Motor neuron (in vitro differentiated cells): ENCODE results near the gene CCL25. TPM values are rescaled to one million over a fixed set of nuclear protein-coding genes. Genes with fewer than 3 reads are reported as not detected.

ENCODE experiments used
- ATAC-seq, 8 experiments: fragments of 200-7000 bp; cut with Tn5 transposase; replicated peaks in 6 of 8; 2 replicates each; pipeline ENCODE4 v1.8.0; 2021; ENCODE audit warnings: mild to moderate bottlenecking in 8 of 8, moderate library complexity in 8 of 8
- H3K27ac ChIP-seq, 2 donors: fragments of 250-450 bp; sonication (Bioruptor Pico); 2 replicates each; pipeline ENCODE4 v1.9.0; 2021; ENCODE audit warnings: antibody characterized with exemption in 2 of 2, mild to moderate bottlenecking in 2 of 2, moderate library complexity in 1 of 2
- H3K4me1 ChIP-seq, 2 donors: fragments of 250-450 bp; sonication (Bioruptor Pico); replicated peaks in 1 of 2; 2 replicates each; pipeline ENCODE4 v1.6.1; 2021; ENCODE audit warnings: antibody characterized with exemption in 2 of 2, mild to moderate bottlenecking in 2 of 2, moderate library complexity in 1 of 2
- H3K4me3 ChIP-seq, 5 donors: fragments of 250-450 bp; sonication (Bioruptor Pico); 2 replicates each; pipeline ENCODE4 v1.9.0; 2021; ENCODE audit warnings: antibody characterized with exemption in 5 of 5, mild to moderate bottlenecking in 5 of 5, moderate library complexity in 4 of 5
- WGBS, 10 experiments: fragments of 450-650 bp; shearing (Covaris generic); methylation state at CpG; one replicate each; pipeline ENCODE4 v1.0.0; 2022; 5-methylcytosine and 5-hydroxymethylcytosine counted together
- in situ Hi-C, 9 experiments: fragments of 400-800 bp; cut with MboI; loops; one replicate each; pipeline ENCODE4 v1.15.0; 2021; ENCODE audit warnings: low sequenced_read_pairs in 9 of 9, low pct_unique_long_range_greater_than_20kb in 2 of 9; ENCODE audit not compliant: unreplicated experiment in 9 of 9
- total RNA-seq, 8 experiments: library from RNA; unstranded; fragments of 300-600 nt; gene quantifications; 2 replicates each; pipeline versions ENCODE4 v1.2.3 to v1.2.4, GENCODE V29; 2022

The CCL25 gene
- total RNA-seq, 8 experiments from 2014 or later = 0.41 to 1.3 (median 0.75) TPM; not detected in 4

- Histone ChIP-seq H3K4me1 (no peaks in the 10 kb centered on the region), H3K27ac (no peak overlapping the region), H3K4me3 (no peak overlapping the region)
- in situ Hi-C loops = no loop called here
- 59 to 100% methylated on average over 3 of the region's 9 CpGs; no CpG with 5 or more reads in 8 of the 10 experiments for WGBS, 10 experiments
- no peak for ATAC-seq
These were observed 1.6 kb downstream of the CCL25 start for GRCh38 chr19:8054169-8054568.

- Histone ChIP-seq H3K27ac (no peak overlapping the region), H3K4me3 (no peak overlapping the region), H3K4me1 (no peaks in the 10 kb centered on the region)
- in situ Hi-C loops = no loop called here
- WGBS, 10 experiments = 29 to 100% (median 96%) methylated on average over 1 to 4 of the region's 4 CpGs; no CpG with 5 or more reads in 5 of the 10 experiments
- no peak for ATAC-seq
These were observed 4.0 kb downstream of the CCL25 start for GRCh38 chr19:8056533-8056932.

GRCh38 chr19:8057545-8058270 lies 5.1 kb downstream of the CCL25 start:
- 39 to 88% (median 75%) methylated on average over 1 to 4 of the region's 7 CpGs; no CpG with 5 or more reads in 2 of the 10 experiments for WGBS, 10 experiments

GRCh38 chr19:8064911-8065874 lies 12.6 kb downstream of the CCL25 start:
- H3K27ac ChIP-seq = no peak overlapping the region
- H3K4me1 ChIP-seq = no peaks in the 10 kb centered on the region
- 40 to 90% (median 78%) methylated on average over 2 to 15 of the region's 24 CpGs; no CpG with 5 or more reads in 3 of the 10 experiments for WGBS, 10 experiments
- in situ Hi-C loops = no loop called here
- H3K4me3 ChIP-seq = no peak overlapping the region
- ATAC-seq = no peak

More at GRCh38 chr19:8057545-8058270, 5.1 kb downstream of the CCL25 start:
- Histone ChIP-seq H3K4me3 (no peak overlapping the region), H3K27ac (no peak overlapping the region), H3K4me1 (no peaks in the 10 kb centered on the region)
- in situ Hi-C loops = no loop called here
- no peak for ATAC-seq

GRCh38 chr19:8065875-8066261 lies 13.3 kb downstream of the CCL25 start:
- H3K27ac ChIP-seq = no peak overlapping the region
- no peaks in the 10 kb centered on the region for H3K4me1 ChIP-seq
- WGBS, 10 experiments = 78 to 98% (median 91%) methylated on average over 3 to 9 of the region's 20 CpGs; no CpG with 5 or more reads in 6 of the 10 experiments
- H3K4me3 ChIP-seq = no peak overlapping the region
- ATAC-seq = no peak
- in situ Hi-C loops = no loop called here

GRCh38 chr19:8069096-8069973 lies 16.8 kb downstream of the CCL25 start:
- 21 to 94% (median 78%) methylated on average over 3 to 7 of the region's 13 CpGs; no CpG with 5 or more reads in 2 of the 10 experiments for WGBS, 10 experiments
- H3K27ac ChIP-seq = no peak overlapping the region
- no peak overlapping the region for H3K4me3 ChIP-seq
- H3K4me1 ChIP-seq = no peaks in the 10 kb centered on the region
- ATAC-seq = no peak
- in situ Hi-C loops = no loop called here

- WGBS, 10 experiments = 0 to 100% (median 72%) methylated on average over 1 to 3 of the region's 15 CpGs; no CpG with 5 or more reads in 6 of the 10 experiments
- in situ Hi-C loops = no loop called here
- no peak for ATAC-seq
- Histone ChIP-seq H3K27ac (no peak overlapping the region), H3K4me3 (no peak overlapping the region), H3K4me1 (no peaks in the 10 kb centered on the region)
These were observed 19.4 kb downstream of the CCL25 start for GRCh38 chr19:8071912-8072311.

GRCh38 chr19:8074501-8074900 lies 21.9 kb downstream of the CCL25 start:
- Histone ChIP-seq H3K4me1 (no peaks in the 10 kb centered on the region), H3K27ac (no peak overlapping the region), H3K4me3 (no peak overlapping the region)
- WGBS, 10 experiments = 0 to 83% (median 75%) methylated on average over 1 of the region's 1 CpG; no CpG with 5 or more reads in 3 of the 10 experiments
- no peak for ATAC-seq
- in situ Hi-C loops = no loop called here

- WGBS, 10 experiments = 43 to 82% (median 70%) methylated on average over 2 to 10 of the region's 13 CpGs; no CpG with 5 or more reads in 2 of the 10 experiments
- Histone ChIP-seq H3K4me1 (no peaks in the 10 kb centered on the region), H3K27ac (no peak overlapping the region), H3K4me3 (no peak overlapping the region)
- ATAC-seq = peak in 1 of 8 experiments; percentile 71
- in situ Hi-C loops = no loop called here
These were observed 22.9 kb downstream of the CCL25 start for GRCh38 chr19:8075158-8076074.

- WGBS, 10 experiments = 20 to 100% (median 67%) methylated on average over 1 to 3 of the region's 6 CpGs; no CpG with 5 or more reads in 4 of the 10 experiments
- Histone ChIP-seq H3K4me1 (peaks cover 0 to under 1% of the 10 kb centered on the region in 2 donors), H3K4me3 (no peak overlapping the region), H3K27ac (no peak overlapping the region)
- in situ Hi-C loops = no loop called here
- ATAC-seq = no peak
These were observed 27.4 kb downstream of the CCL25 start for GRCh38 chr19:8079988-8080387.

- no peak overlapping the region for H3K4me3 ChIP-seq
- peaks cover 4 to 8% of the 10 kb centered on the region in 2 donors for H3K4me1 ChIP-seq
- no peak overlapping the region for H3K27ac ChIP-seq
- in situ Hi-C loops = no loop called here
- no peak for ATAC-seq
- 47 to 95% (median 71%) methylated on average over 2 to 8 of the region's 12 CpGs; no CpG with 5 or more reads in 6 of the 10 experiments for WGBS, 10 experiments
These were observed 28.3 kb downstream of the CCL25 start for GRCh38 chr19:8080832-8081231.
